ENCODE measurements around the gene CAMKK1.

GRCh38 chr17:3887804-3888203 is 5.0 kb downstream of the CAMKK1 start:
- TF ChIP-seq YY1 (IDR thresholded peaks at IDR 0.05; ENCODE audit: insufficient read depth, insufficient read length), result no peak
- no peak for TF ChIP-seq ZNF274 (IDR thresholded peaks at IDR 0.05; ENCODE audit: low read depth, low read length)

All from NT2/D1 (cell line).